ENCODE measurements around the gene RING1.

RING1 gene

DNA sequence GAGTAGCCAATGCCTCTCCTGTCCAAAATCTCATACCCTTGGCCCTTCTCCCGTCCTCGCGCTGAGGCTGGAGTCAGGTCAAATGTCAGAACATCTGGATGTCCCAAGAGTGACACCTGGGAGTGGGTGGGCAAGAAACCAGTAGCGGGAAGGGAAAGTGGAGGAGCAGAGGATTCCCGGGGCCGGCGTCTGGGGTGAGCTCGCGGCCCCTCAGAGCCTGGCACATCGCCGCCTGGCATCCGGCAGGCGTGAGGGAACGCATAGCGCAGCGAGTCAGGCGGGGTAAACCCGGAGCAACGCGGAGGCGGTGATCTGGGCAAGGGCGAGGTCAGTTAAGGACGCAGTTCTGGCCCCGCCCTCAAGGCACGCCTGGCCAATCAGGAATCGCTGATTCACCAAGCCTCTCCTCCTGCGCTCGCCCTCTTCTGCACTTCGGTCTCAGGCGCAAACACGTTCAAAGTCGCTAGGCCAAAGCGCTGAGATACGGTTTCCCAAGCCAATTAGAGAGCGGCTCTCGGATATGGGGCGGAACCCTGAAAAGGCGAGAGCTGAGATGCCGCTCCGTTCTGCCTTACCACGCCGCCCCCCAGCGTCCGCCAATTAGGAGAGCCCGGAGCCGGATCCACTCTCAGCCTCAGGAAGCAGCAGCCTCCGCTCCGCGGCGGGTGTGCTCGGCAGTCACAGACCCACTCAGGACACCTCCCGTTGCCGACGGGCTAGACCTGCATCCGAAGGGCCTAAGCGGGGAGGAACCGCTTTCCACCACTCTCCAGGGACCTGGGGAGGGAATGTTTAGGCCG is 40.8 kb downstream of the RING1 start:
- H3K36me3 ChIP-seq (ENCODE audit: control insufficient read depth, insufficient read depth, low read length): no peaks in the 10 kb centered on the region
- peaks cover 27% of the 10 kb centered on the region for H3K27me3 ChIP-seq (ENCODE audit: control insufficient read depth, insufficient read depth, low read length, poor library complexity, severe bottlenecking)
- peaks cover 8% of the 10 kb centered on the region for H3K4me1 ChIP-seq (ENCODE audit: control insufficient read depth, insufficient read depth, low read length)
- H3K4me3 ChIP-seq (ENCODE audit: insufficient read depth, low read depth, low read length): peak overlapping the region; percentile 39
- WGBS, 2 experiments: 0 to 1% methylated on average over 58 of the region's 58 CpGs
- no peaks in the 10 kb centered on the region for H3K9me3 ChIP-seq (ENCODE audit: control insufficient read depth, low read length)
- peak overlapping the region; percentile 66 for H3K27ac ChIP-seq (ENCODE audit: insufficient read depth, low read depth, low read length, poor library complexity, severe bottlenecking)

DNA sequence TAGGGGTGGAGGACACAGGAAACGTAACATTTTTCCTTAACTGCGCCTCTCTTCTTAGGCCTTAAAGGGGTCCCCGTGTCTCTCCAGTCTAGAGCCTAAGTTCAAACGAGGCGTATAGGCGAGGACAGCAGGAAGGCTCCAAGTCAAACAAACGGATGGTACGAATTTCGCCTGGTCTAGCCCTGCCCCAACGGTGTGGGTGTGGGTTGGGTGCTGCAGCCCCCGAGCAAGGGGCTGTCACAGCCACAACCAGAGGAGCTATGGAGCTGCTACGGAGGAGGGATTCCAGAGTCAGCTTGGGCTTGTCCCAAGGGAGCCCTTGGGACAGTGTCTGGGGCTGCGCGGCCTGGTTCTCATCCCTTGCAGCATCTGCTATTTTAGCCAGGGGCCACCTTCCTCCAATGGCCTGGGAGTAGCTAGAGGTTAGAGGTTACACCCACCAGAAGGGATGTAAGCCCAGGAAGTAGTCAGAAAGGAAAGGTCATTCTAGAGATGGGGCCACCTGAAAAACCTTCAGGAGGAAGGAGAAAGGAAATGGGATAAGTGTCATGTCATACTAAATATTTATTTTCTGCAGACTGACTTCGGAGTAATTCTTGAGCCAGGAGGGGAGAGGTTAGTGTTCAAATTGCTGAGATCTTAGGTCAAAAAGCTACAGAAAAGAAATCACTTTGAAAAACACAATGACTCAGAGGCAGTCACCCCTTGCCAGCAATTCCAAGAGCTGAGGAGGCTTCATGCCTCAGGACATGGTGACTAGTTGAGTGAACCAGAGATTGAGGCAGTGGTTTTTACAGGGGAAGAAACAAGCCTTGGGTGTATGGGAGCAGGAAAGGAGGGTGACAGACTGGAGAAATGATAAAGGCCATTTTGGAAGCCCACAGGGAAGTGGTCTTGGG is 41.7 kb downstream of the RING1 start:
- peaks cover 8% of the 10 kb centered on the region for H3K4me1 ChIP-seq (ENCODE audit: control insufficient read depth, insufficient read depth, low read length)
- no peaks in the 10 kb centered on the region for H3K9me3 ChIP-seq (ENCODE audit: control insufficient read depth, low read length)
- no peaks in the 10 kb centered on the region for H3K36me3 ChIP-seq (ENCODE audit: control insufficient read depth, insufficient read depth, low read length)
- peaks cover 27% of the 10 kb centered on the region for H3K27me3 ChIP-seq (ENCODE audit: control insufficient read depth, insufficient read depth, low read length, poor library complexity, severe bottlenecking)
- peak overlapping the region; percentile 65 for H3K27ac ChIP-seq (ENCODE audit: insufficient read depth, low read depth, low read length, poor library complexity, severe bottlenecking)
- H3K4me3 ChIP-seq (ENCODE audit: insufficient read depth, low read depth, low read length): peak overlapping the region; percentile 39
- 47% methylated on average over 15 of the region's 15 CpGs for WGBS, 2 experiments

DNA sequence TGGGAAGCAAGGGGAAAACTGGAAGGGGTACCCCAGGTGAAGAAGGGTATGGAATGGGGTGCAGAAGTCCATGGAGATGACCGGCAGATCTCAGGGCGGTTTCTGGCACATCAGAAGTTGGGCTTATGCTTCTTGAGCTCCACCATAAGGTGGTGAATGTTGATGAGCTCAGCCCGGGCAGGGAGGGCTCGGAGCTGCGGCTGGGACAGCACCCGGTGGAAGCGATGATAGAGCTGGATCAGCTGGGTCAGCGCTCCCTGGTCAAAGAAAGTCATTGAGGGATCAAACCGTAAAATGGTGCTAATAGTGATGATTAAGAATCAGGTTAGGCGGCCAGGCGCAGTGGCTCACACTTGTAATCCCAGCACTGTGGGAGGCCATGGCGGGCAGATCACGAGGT is 42.4 kb downstream of the RING1 start:
- Histone ChIP-seq H3K9me3 (ENCODE audit: control insufficient read depth, low read length) (no peaks in the 10 kb centered on the region), H3K27ac (ENCODE audit: insufficient read depth, low read depth, low read length, poor library complexity, severe bottlenecking) (no peak overlapping the region), H3K27me3 (ENCODE audit: control insufficient read depth, insufficient read depth, low read length, poor library complexity, severe bottlenecking) (peaks cover 27% of the 10 kb centered on the region), H3K4me3 (ENCODE audit: insufficient read depth, low read depth, low read length) (no peak overlapping the region), H3K4me1 (ENCODE audit: control insufficient read depth, insufficient read depth, low read length) (peaks cover 8% of the 10 kb centered on the region), H3K36me3 (ENCODE audit: control insufficient read depth, insufficient read depth, low read length) (no peaks in the 10 kb centered on the region)
- 95 to 97% methylated on average over 13 of the region's 13 CpGs for WGBS, 2 experiments

DNA sequence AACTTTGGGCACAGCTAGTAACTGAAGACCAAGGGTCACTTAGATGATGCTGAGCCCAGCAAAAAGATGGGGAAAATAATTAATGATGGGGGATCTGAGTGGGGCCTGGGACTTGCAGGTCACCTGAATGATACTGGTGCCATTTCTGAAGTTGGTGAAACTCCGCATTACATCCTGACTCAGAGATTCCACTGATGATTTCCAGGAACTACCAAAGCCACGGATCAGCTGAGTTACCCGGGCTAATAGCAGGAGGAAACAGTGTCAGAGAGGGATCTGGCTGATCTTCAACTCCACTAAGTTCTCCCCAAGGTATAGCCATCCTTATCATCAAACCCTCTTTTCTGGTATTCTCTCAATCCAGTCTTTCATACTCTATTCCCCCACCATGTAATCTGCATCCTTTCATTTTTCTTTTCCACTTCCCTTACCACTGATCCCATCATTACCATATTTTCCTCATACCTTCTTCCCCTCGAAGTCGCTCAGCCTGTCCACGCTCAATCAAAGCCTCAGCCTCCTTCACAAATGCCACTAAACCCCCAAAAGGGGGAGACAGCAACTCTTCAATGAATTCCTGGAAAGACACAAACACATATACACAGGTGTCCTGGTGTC is 43.2 kb downstream of the RING1 start:
- Histone ChIP-seq H3K4me3 (ENCODE audit: insufficient read depth, low read depth, low read length) (no peak overlapping the region), H3K27ac (ENCODE audit: insufficient read depth, low read depth, low read length, poor library complexity, severe bottlenecking) (no peak overlapping the region), H3K9me3 (ENCODE audit: control insufficient read depth, low read length) (no peaks in the 10 kb centered on the region), H3K27me3 (ENCODE audit: control insufficient read depth, insufficient read depth, low read length, poor library complexity, severe bottlenecking) (peaks cover 21% of the 10 kb centered on the region), H3K4me1 (ENCODE audit: control insufficient read depth, insufficient read depth, low read length) (peaks cover 8% of the 10 kb centered on the region), H3K36me3 (ENCODE audit: control insufficient read depth, insufficient read depth, low read length) (no peaks in the 10 kb centered on the region)
- 92 to 93% methylated on average over 6 of the region's 6 CpGs for WGBS, 2 experiments

DNA sequence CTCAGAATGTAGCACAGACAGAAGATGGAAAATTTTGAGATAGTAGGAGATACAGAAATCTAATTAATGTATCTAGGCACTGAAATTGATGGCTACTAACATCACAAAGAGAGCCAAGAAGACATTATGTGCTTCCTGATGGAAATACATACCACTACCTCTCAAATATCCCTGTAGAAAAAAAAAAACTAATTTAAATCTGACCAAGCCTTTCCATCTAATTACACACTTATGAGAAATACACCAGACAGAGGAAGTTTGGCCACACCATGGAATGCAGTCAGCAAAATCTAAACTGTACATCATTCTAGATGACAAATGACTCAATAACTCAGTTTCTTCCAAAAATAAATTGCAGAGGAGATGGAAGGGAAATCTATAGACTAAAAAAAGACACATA is 44.5 kb downstream of the RING1 start:
- peaks cover 11% of the 10 kb centered on the region for H3K27me3 ChIP-seq (ENCODE audit: control insufficient read depth, insufficient read depth, low read length, poor library complexity, severe bottlenecking)
- H3K4me3 ChIP-seq (ENCODE audit: insufficient read depth, low read depth, low read length): no peak overlapping the region
- peaks cover 8% of the 10 kb centered on the region for H3K4me1 ChIP-seq (ENCODE audit: control insufficient read depth, insufficient read depth, low read length)
- no peaks in the 10 kb centered on the region for H3K9me3 ChIP-seq (ENCODE audit: control insufficient read depth, low read length)
- H3K36me3 ChIP-seq (ENCODE audit: control insufficient read depth, insufficient read depth, low read length): no peaks in the 10 kb centered on the region
- no peak overlapping the region for H3K27ac ChIP-seq (ENCODE audit: insufficient read depth, low read depth, low read length, poor library complexity, severe bottlenecking)

DNA sequence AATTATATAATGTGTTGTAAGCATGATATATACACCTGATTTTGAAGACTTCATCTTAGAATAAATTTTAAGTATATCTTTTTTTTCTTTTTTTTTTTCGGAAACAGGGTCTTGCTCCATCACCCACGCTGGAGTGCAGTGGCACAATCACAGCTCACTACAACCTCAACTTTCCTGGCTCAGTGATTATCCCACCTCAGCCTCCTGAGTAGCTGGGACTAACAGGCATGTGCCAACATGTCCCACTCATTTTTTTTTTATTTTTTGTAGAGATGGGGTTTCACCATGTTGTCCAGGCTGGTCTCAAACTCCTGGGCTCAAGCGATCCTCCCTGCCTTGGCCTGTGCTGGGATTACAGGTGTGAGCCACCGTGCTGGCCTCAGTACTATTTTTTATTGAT is 46.3 kb downstream of the RING1 start:
- Histone ChIP-seq H3K27me3 (ENCODE audit: control insufficient read depth, insufficient read depth, low read length, poor library complexity, severe bottlenecking) (no peaks in the 10 kb centered on the region), H3K27ac (ENCODE audit: insufficient read depth, low read depth, low read length, poor library complexity, severe bottlenecking) (no peak overlapping the region), H3K36me3 (ENCODE audit: control insufficient read depth, insufficient read depth, low read length) (peaks cover 9% of the 10 kb centered on the region), H3K9me3 (ENCODE audit: control insufficient read depth, low read length) (no peaks in the 10 kb centered on the region), H3K4me3 (ENCODE audit: insufficient read depth, low read depth, low read length) (no peak overlapping the region), H3K4me1 (ENCODE audit: control insufficient read depth, insufficient read depth, low read length) (peaks cover 4% of the 10 kb centered on the region)
- WGBS, 2 experiments: 90 to 94% methylated on average over 3 to 4 of the region's 4 CpGs

DNA sequence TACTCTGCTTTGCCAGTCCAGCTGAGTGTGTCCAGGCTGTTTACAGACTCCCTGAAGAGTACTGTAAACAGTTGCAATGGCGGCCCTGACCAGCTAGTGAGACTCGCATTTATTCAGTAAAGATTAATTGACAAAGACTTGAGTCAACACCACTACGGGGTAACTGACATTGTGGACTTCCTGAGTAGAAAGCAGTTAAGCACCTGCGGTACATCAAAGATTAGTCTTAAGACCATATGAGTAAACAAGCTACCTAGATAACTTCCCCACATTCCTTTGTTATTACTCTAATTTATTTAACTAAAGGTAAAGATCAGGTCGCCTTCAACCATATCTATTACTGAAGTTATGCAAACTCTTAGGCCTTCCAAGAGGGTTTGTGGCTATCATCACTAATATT is 50.7 kb downstream of the RING1 start:
- Histone ChIP-seq H3K4me1 (ENCODE audit: control insufficient read depth, insufficient read depth, low read length) (no peaks in the 10 kb centered on the region), H3K27ac (ENCODE audit: insufficient read depth, low read depth, low read length, poor library complexity, severe bottlenecking) (no peak overlapping the region), H3K36me3 (ENCODE audit: control insufficient read depth, insufficient read depth, low read length) (peaks cover 9% of the 10 kb centered on the region), H3K9me3 (ENCODE audit: control insufficient read depth, low read length) (no peaks in the 10 kb centered on the region), H3K4me3 (ENCODE audit: insufficient read depth, low read depth, low read length) (no peak overlapping the region), H3K27me3 (ENCODE audit: control insufficient read depth, insufficient read depth, low read length, poor library complexity, severe bottlenecking) (no peaks in the 10 kb centered on the region)
- WGBS, 2 experiments: 93 to 96% methylated on average over 5 of the region's 5 CpGs
